ENCODE measurements around the gene BST1. TPM values are rescaled to one million over a fixed set of nuclear protein-coding genes. Genes with fewer than 3 reads are reported as not detected.
A peak's percentile ranks its signal among the peaks of the same experiment; 100 is the strongest.

BST1 gene
- total and polyA plus RNA-seq, 3 experiments from 2014 or later: 0.39 to 0.48 (median 0.44) TPM

- peaks cover 10 to 17% (median 14%) of the 10 kb centered on the region in 3 donors for H3K4me1 Mint-ChIP-seq
- Histone ChIP-seq H3K27ac (ENCODE audit: low read depth, low read length) (no peak overlapping the region), H3K4me1 (ENCODE audit: insufficient read depth, low read length) (no peaks in the 10 kb centered on the region), H3K27me3 (ENCODE audit: insufficient read depth, low read length, poor library complexity, severe bottlenecking) (no peaks in the 10 kb centered on the region), H3K36me3 (ENCODE audit: insufficient read depth, low read length) (no peaks in the 10 kb centered on the region), H3K9me3 (ENCODE audit: low read length) (no peaks in the 10 kb centered on the region), H3K4me3 (ENCODE audit: low read length) (no peak overlapping the region)
- H3K4me3 Mint-ChIP-seq: no peak overlapping the region
- H3K27ac Mint-ChIP-seq: no peak overlapping the region
- peaks cover 6 to 37% (median 7%) of the 10 kb centered on the region in 3 donors for H3K36me3 Mint-ChIP-seq
- no peaks in the 10 kb centered on the region for H3K27me3 Mint-ChIP-seq
- no peaks in the 10 kb centered on the region for H3K9me3 Mint-ChIP-seq
- ChIA-PET CTCF (no interaction called here), POLR2A (no interaction called here)
- DNase-seq: no peak
Observed at GRCh38 chr4:15689540-15689939, 13.3 kb upstream of the BST1 start.

GRCh38 chr4:15690020-15690809 is 12.7 kb upstream of the BST1 start:
- Histone ChIP-seq H3K36me3 (ENCODE audit: insufficient read depth, low read length) (no peaks in the 10 kb centered on the region), H3K4me3 (ENCODE audit: low read length) (no peak overlapping the region), H3K9me3 (ENCODE audit: low read length) (no peaks in the 10 kb centered on the region), H3K27me3 (ENCODE audit: insufficient read depth, low read length, poor library complexity, severe bottlenecking) (no peaks in the 10 kb centered on the region), H3K4me1 (ENCODE audit: insufficient read depth, low read length) (no peaks in the 10 kb centered on the region), H3K27ac (ENCODE audit: low read depth, low read length) (no peak overlapping the region)
- Mint-ChIP-seq H3K9me3 (no peaks in the 10 kb centered on the region), H3K27me3 (no peaks in the 10 kb centered on the region), H3K27ac (no peak overlapping the region), H3K4me3 (no peak overlapping the region), H3K4me1 (peaks cover 5 to 10% (median 7%) of the 10 kb centered on the region in 3 donors), H3K36me3 (peaks cover 6 to 33% (median 7%) of the 10 kb centered on the region in 3 donors)
- ChIA-PET POLR2A (no interaction called here), CTCF (no interaction called here)
- DNase-seq: no peak

GRCh38 chr4:15691346-15692135 is 11.3 kb upstream of the BST1 start:
- no peaks in the 10 kb centered on the region for H3K9me3 ChIP-seq (ENCODE audit: low read length)
- Mint-ChIP-seq H3K27me3 (no peaks in the 10 kb centered on the region), H3K27ac (peak overlapping the region in 1 of 8 donors; percentile 43), H3K4me1 (peaks cover 0 to under 1% (median 0%) of the 10 kb centered on the region in 3 donors), H3K36me3 (peaks cover 1 to 23% (median 4%) of the 10 kb centered on the region in 3 donors), H3K9me3 (no peaks in the 10 kb centered on the region), H3K4me3 (no peak overlapping the region)
- DNase-seq: no peak
- H3K4me1 ChIP-seq (ENCODE audit: insufficient read depth, low read length): no peaks in the 10 kb centered on the region
- POLR2A ChIA-PET: no interaction called here
- no peaks in the 10 kb centered on the region for H3K36me3 ChIP-seq (ENCODE audit: insufficient read depth, low read length)
- no peak overlapping the region for H3K27ac ChIP-seq (ENCODE audit: low read depth, low read length)
- no peaks in the 10 kb centered on the region for H3K27me3 ChIP-seq (ENCODE audit: insufficient read depth, low read length, poor library complexity, severe bottlenecking)
- CTCF ChIA-PET: no interaction called here
- H3K4me3 ChIP-seq (ENCODE audit: low read length): no peak overlapping the region

GRCh38 chr4:15692602-15693001 is 10.3 kb upstream of the BST1 start:
- H3K36me3 ChIP-seq (ENCODE audit: insufficient read depth, low read length): no peaks in the 10 kb centered on the region
- no peaks in the 10 kb centered on the region for H3K9me3 Mint-ChIP-seq
- ChIA-PET CTCF (no interaction called here), POLR2A (no interaction called here)
- peaks cover 3 to 7% of the 10 kb centered on the region in 2 donors for H3K27me3 Mint-ChIP-seq
- no peaks in the 10 kb centered on the region for H3K9me3 ChIP-seq (ENCODE audit: low read length)
- no peak for DNase-seq
- H3K4me1 Mint-ChIP-seq: peaks cover 3 to 7% (median 6%) of the 10 kb centered on the region in 3 donors
- no peaks in the 10 kb centered on the region for H3K4me1 ChIP-seq (ENCODE audit: insufficient read depth, low read length)
- peaks cover 0 to 14% (median 0%) of the 10 kb centered on the region in 3 donors for H3K36me3 Mint-ChIP-seq
- no peaks in the 10 kb centered on the region for H3K27me3 ChIP-seq (ENCODE audit: insufficient read depth, low read length, poor library complexity, severe bottlenecking)
- H3K4me3 ChIP-seq (ENCODE audit: low read length): no peak overlapping the region
- peak overlapping the region in 1 of 8 donors; percentile 43 for H3K27ac Mint-ChIP-seq
- no peak overlapping the region for H3K27ac ChIP-seq (ENCODE audit: low read depth, low read length)
- no peak overlapping the region for H3K4me3 Mint-ChIP-seq

GRCh38 chr4:15694431-15694830 is 8.4 kb upstream of the BST1 start:
- Mint-ChIP-seq H3K36me3 (peaks cover 0 to 2% (median 1%) of the 10 kb centered on the region in 3 donors), H3K4me3 (no peak overlapping the region), H3K27ac (no peak overlapping the region), H3K27me3 (peaks cover 9 to 20% of the 10 kb centered on the region in 2 donors), H3K9me3 (no peaks in the 10 kb centered on the region), H3K4me1 (peaks cover 3 to 7% (median 6%) of the 10 kb centered on the region in 3 donors)
- Histone ChIP-seq H3K27me3 (ENCODE audit: insufficient read depth, low read length, poor library complexity, severe bottlenecking) (no peaks in the 10 kb centered on the region), H3K27ac (ENCODE audit: low read depth, low read length) (no peak overlapping the region), H3K9me3 (ENCODE audit: low read length) (no peaks in the 10 kb centered on the region), H3K4me1 (ENCODE audit: insufficient read depth, low read length) (no peaks in the 10 kb centered on the region), H3K4me3 (ENCODE audit: low read length) (no peak overlapping the region), H3K36me3 (ENCODE audit: insufficient read depth, low read length) (no peaks in the 10 kb centered on the region)
- POLR2A ChIA-PET: no interaction called here
- DNase-seq: no peak
- CTCF ChIA-PET: no interaction called here

GRCh38 chr4:15695240-15695699 is 7.6 kb upstream of the BST1 start:
- no peak overlapping the region for H3K27ac Mint-ChIP-seq
- CTCF ChIA-PET: interaction anchor here (1.3 kb wide), 1 partner anchor 34 kb away, joined by 3 read pairs; no protein-coding TSS in a partner anchor
- Histone ChIP-seq H3K4me3 (ENCODE audit: low read length) (no peak overlapping the region), H3K4me1 (ENCODE audit: insufficient read depth, low read length) (no peaks in the 10 kb centered on the region), H3K9me3 (ENCODE audit: low read length) (no peaks in the 10 kb centered on the region), H3K27me3 (ENCODE audit: insufficient read depth, low read length, poor library complexity, severe bottlenecking) (no peaks in the 10 kb centered on the region), H3K27ac (ENCODE audit: low read depth, low read length) (no peak overlapping the region), H3K36me3 (ENCODE audit: insufficient read depth, low read length) (no peaks in the 10 kb centered on the region)
- H3K9me3 Mint-ChIP-seq: no peaks in the 10 kb centered on the region
- H3K27me3 Mint-ChIP-seq: peaks cover 16 to 28% of the 10 kb centered on the region in 2 donors
- no peak for DNase-seq
- peaks cover 3 to 7% (median 6%) of the 10 kb centered on the region in 3 donors for H3K4me1 Mint-ChIP-seq
- peaks cover 0 to 3% (median 0%) of the 10 kb centered on the region in 3 donors for H3K36me3 Mint-ChIP-seq
- POLR2A ChIA-PET: no interaction called here
- H3K4me3 Mint-ChIP-seq: no peak overlapping the region

GRCh38 chr4:15695729-15696128 is 7.1 kb upstream of the BST1 start:
- peaks cover 16 to 32% of the 10 kb centered on the region in 2 donors for H3K27me3 Mint-ChIP-seq
- no peak overlapping the region for H3K4me3 ChIP-seq (ENCODE audit: low read length)

GRCh38 chr4:15696866-15697265 is 6.0 kb upstream of the BST1 start:
- Mint-ChIP-seq H3K27ac (no peak overlapping the region), H3K4me3 (no peak overlapping the region), H3K27me3 (peaks cover 16 to 37% of the 10 kb centered on the region in 2 donors), H3K36me3 (peaks cover 0 to 3% (median 0%) of the 10 kb centered on the region in 3 donors), H3K4me1 (peaks cover 3 to 7% (median 6%) of the 10 kb centered on the region in 3 donors), H3K9me3 (no peaks in the 10 kb centered on the region)
- no peaks in the 10 kb centered on the region for H3K36me3 ChIP-seq (ENCODE audit: insufficient read depth, low read length)
- H3K4me1 ChIP-seq (ENCODE audit: insufficient read depth, low read length): no peaks in the 10 kb centered on the region
- no peaks in the 10 kb centered on the region for H3K27me3 ChIP-seq (ENCODE audit: insufficient read depth, low read length, poor library complexity, severe bottlenecking)
- no peak overlapping the region for H3K4me3 ChIP-seq (ENCODE audit: low read length)
- ChIA-PET POLR2A (no interaction called here), CTCF (no interaction called here)
- H3K27ac ChIP-seq (ENCODE audit: low read depth, low read length): no peak overlapping the region
- no peak for DNase-seq
- no peaks in the 10 kb centered on the region for H3K9me3 ChIP-seq (ENCODE audit: low read length)

More at GRCh38 chr4:15695729-15696128, 7.1 kb upstream of the BST1 start:
- H3K4me3 Mint-ChIP-seq: no peak overlapping the region
- ChIA-PET POLR2A (no interaction called here), CTCF (interaction anchor here (1.3 kb wide), 1 partner anchor 34 kb away, joined by 3 read pairs; no protein-coding TSS in a partner anchor)
- Histone ChIP-seq H3K27ac (ENCODE audit: low read depth, low read length) (no peak overlapping the region), H3K4me1 (ENCODE audit: insufficient read depth, low read length) (no peaks in the 10 kb centered on the region), H3K27me3 (ENCODE audit: insufficient read depth, low read length, poor library complexity, severe bottlenecking) (no peaks in the 10 kb centered on the region), H3K9me3 (ENCODE audit: low read length) (no peaks in the 10 kb centered on the region), H3K36me3 (ENCODE audit: insufficient read depth, low read length) (no peaks in the 10 kb centered on the region)
- H3K9me3 Mint-ChIP-seq: no peaks in the 10 kb centered on the region
- no peak overlapping the region for H3K27ac Mint-ChIP-seq
- H3K4me1 Mint-ChIP-seq: peaks cover 3 to 7% (median 6%) of the 10 kb centered on the region in 3 donors
- peaks cover 0 to 3% (median 0%) of the 10 kb centered on the region in 3 donors for H3K36me3 Mint-ChIP-seq
- DNase-seq: no peak

Measured in CD8-positive, alpha-beta memory T cell (primary cell).